GM12891 (cell line): ENCODE measurements around the gene RAD18.
A peak's percentile ranks its signal among the peaks of the same experiment; 100 is the strongest.

Source experiments
- DNase-seq: peaks from one replicate; pipeline ENCODE4 v3.0.0; 2011; ENCODE audit warnings: low spot score; ENCODE audit not compliant: insufficient read length
- FAIRE-seq: peaks from 2 replicates; lab custom pipeline; 2011; peaks lifted over from hg19 to GRCh38; lab: Jason Lieb, UNC
- PAX5 ChIP-seq: IDR thresholded peaks from 2 replicates; pipeline ENCODE4 v1.6.1; 2011; ENCODE audit warnings: low read length, moderate library complexity, mild to moderate bottlenecking; ENCODE audit not compliant: insufficient read depth, severe bottlenecking
- POLR2A ChIP-seq: IDR thresholded peaks from 2 replicates; pipeline ENCODE4 v1.6.1; 2011; ENCODE audit warnings: low read depth, low read length, control low read depth
- POLR2AphosphoS5 ChIP-seq: IDR thresholded peaks from 2 replicates; pipeline ENCODE4 v1.6.1; 2011; ENCODE audit warnings: low read depth, low read length, control low read depth
- POU2F2 ChIP-seq: IDR thresholded peaks from 2 replicates; pipeline ENCODE4 v1.6.1; 2011; ENCODE audit warnings: low read depth, mild to moderate bottlenecking, control low read depth, low read length, moderate library complexity
- SPI1 ChIP-seq: IDR thresholded peaks from 2 replicates; pipeline ENCODE4 v1.6.1; 2011; ENCODE audit warnings: low read depth, low read length, control low read depth
- TAF1 ChIP-seq: IDR thresholded peaks from 2 replicates; pipeline ENCODE4 v1.6.1; 2011; ENCODE audit warnings: low read depth, low read length, control low read depth

The RAD18 gene

DNA sequence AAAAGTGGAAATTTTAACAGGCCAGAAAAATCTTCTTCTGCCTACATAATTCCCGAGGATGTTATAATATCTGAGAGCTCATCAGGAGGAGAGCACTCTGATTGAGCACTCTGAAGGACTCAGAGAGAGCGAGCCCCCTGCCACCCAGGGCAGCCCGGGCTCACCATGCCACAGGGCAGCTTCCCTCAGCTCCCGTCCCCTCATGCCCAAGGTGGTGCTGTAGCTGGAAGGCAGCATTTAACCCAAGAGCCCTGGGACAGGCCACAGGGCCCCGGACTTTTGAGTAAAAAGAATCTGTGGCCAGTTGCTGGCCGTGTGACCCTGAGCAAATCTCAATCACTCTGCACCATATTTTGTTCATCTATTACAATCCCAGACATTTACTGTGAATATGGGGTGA is 23.5 kb upstream of the RAD18 start:
- no peak for FAIRE-seq
- no peak for DNase-seq
- TF ChIP-seq POLR2AphosphoS5 = no peak
- TF ChIP-seq POU2F2 = no peak
- no peak for TF ChIP-seq SPI1
- no peak for TF ChIP-seq PAX5
- TF ChIP-seq POLR2A = no peak
- no peak for TF ChIP-seq TAF1

DNA sequence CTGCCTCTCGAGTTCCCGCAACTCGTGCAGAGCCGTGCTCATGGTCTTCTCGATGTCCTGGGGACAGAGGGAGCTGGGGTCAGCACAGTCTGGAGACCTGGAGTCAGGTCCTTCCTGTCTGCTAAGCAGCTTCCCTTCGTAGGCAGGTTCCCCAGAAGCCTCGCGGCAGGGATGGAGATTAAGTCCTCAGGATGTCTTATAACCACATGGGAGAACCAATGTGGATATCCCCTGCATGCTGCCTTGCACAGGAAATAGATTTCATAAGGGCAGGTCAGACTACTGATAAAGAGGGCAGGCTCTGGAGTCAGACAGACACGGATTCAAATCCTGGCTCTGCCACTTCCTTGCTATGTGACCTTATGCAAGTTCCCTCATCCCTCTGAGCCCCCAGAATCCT is 22.6 kb upstream of the RAD18 start:
- DNase-seq = no peak
- no peak for TF ChIP-seq POLR2AphosphoS5
- TF ChIP-seq TAF1 = no peak
- TF ChIP-seq POU2F2 = no peak
- TF ChIP-seq SPI1 = no peak
- TF ChIP-seq POLR2A = no peak
- TF ChIP-seq PAX5 = no peak
- no peak for FAIRE-seq

DNA sequence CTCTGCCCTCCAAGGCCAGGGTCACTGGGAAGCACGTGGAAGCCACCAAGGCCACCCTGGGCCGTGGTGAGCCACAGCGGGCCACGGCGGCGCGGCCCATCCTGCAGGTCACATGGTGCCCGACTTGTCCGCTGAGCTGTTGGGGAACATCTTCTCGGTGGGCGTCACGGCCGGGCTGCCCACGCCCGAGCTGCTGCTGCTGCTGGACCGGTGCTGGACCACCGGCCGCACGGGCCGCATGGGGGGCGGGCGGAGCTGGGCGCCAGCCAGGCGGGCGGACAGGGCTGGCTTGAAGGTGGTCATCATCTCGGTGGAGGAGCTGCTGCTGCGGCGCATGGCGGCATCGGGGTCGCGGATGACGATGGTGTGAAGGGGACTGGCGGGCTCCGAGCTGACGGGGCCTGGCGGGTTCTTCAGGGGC is 22.1 kb upstream of the RAD18 start:
- DNase-seq (no peak), FAIRE-seq (no peak)
- no peak for TF ChIP-seq POLR2A
- no peak for TF ChIP-seq SPI1
- TF ChIP-seq PAX5 = no peak
- no peak for TF ChIP-seq TAF1
- no peak for TF ChIP-seq POU2F2
- no peak for TF ChIP-seq POLR2AphosphoS5

DNA sequence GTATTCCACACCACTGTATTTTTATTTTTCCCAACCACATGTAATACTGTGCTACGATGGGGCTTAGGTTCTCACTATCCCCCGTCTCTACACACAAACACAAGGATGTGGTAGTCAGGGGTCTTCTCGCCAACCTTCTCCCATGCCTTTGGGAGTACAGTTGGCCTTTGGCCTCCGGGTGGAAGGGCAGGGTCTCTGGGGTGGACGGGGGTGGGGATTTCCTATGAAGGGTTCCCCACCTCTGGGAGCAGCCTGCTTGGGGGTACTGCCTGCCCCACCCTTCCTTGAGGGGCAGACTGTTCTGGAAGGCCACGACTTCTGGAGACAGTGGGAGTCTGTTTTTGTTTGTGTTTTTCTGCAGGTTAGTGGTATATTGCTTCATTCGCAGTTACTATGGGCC is 21.3 kb upstream of the RAD18 start:
- no peak for FAIRE-seq

DNA sequence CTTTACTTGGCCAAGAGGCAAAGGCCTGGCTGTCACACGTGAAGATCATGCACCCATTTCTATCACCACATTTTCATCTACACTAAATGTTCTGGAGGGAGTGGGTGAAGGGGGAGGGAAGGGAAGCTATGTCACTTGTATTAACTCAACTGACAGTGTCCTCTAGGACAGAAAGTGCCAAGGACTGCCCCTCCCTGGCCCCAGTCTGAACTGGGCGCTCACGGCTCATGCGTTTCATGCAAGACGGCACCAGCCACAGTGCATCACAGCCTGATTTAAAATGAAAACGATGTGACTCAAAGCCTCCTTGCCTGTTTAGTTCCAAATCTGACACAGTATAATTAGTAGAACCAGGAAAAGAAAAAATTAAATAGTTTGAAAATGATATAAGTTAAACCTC is 20.8 kb upstream of the RAD18 start:
- FAIRE-seq (no peak), DNase-seq (no peak)
- TF ChIP-seq SPI1 (no peak), PAX5 (no peak), POLR2A (no peak), TAF1 (no peak), POU2F2 (no peak), POLR2AphosphoS5 (no peak)

More for the DNA sequence above, 21.3 kb upstream of the RAD18 start:
- TF ChIP-seq SPI1 (no peak), TAF1 (no peak), PAX5 (no peak), POLR2A (no peak), POU2F2 (no peak), POLR2AphosphoS5 (no peak)
- DNase-seq = no peak

DNA sequence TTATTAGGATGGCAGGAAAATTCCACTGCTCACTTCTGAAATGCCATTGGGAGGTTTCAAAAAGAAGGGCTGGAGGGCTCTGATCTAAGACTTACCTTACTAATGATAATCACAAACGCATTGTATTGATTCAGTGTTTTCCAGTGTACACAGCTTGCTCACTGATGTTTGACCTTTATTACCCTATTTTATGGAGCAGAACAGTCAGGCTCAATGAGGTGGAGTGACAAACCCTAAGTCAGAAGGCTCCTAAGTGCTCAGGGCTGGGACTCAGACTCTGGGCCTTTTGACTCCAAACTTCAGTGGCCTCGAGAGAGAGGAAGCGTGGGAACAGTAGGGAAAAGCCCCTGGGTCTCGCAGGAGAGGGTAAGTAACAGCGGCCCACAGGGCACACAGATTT is 20.3 kb upstream of the RAD18 start:
- DNase-seq = no peak
- FAIRE-seq = no peak
- TF ChIP-seq POLR2AphosphoS5 = no peak
- no peak for TF ChIP-seq TAF1
- TF ChIP-seq SPI1 = no peak

DNA sequence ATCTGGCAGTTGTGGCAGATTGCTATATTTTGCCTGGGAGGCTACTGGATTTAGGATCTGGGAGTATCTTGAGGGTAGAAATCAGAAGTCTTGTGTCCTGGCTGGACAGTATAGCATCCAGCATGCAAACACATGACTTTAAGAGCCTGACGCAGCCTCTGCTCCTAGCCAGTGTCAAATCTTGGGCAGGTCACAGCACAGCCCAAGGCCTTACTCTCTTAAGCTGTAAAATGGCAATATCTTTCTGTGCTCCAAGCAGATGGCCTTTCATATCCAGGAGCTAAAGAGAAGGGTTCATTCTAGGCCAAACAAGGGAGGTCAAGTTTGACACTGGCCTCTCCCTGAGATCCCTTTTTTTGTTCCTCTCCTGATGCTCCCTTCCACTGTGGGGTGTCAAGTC is 19.8 kb upstream of the RAD18 start:
- no peak for DNase-seq
- TF ChIP-seq POLR2AphosphoS5 (no peak), TAF1 (no peak)
- FAIRE-seq = no peak

DNA sequence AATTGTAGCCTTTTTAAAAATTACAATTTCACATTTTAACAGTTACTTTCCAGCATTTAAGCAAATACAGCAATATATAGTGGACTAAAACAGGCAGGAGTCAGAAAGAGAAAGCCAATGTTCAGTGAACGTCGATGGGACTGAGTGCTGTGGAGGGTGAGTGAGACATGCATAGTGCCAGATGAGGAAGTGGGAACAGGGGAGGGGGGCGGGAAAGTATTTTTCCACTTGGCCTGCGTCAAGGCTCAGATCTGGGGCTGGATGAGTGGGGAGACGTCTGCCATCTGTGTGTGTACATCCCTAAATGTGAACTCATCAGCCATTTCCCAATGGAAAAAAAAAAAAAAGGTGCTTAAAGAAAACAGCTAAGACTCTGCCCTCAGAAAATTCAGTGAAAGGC is 19.2 kb upstream of the RAD18 start:
- DNase-seq (no peak), FAIRE-seq (no peak)
- no peak for TF ChIP-seq POLR2A
- no peak for TF ChIP-seq PAX5
- peak; percentile 90 for TF ChIP-seq SPI1
- TF ChIP-seq POLR2AphosphoS5 = no peak
- no peak for TF ChIP-seq POU2F2
- no peak for TF ChIP-seq TAF1

DNA sequence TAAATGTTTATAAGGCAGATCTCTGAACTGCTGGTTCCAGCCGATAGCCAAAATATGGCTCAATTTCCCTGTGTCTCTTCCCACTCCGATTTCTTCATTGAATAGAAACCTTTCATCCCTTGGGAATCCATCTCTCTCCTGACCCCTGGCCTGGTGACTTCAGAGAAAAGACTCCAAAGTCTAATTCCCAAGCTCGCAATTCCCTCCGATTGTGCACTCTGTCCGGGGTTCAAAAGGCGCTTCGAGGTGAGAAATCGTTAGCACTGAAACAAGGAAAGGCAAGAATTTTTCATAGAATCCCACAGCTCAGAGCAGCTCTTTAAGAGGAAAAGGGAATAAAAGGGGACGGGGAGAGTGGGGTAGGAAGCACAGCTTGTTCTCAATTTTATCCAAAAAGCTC is 18.4 kb upstream of the RAD18 start:
- FAIRE-seq (no peak), DNase-seq (no peak)
- TF ChIP-seq PAX5 (no peak), POLR2AphosphoS5 (no peak), POLR2A (no peak), POU2F2 (no peak), SPI1 (no peak), TAF1 (no peak)

DNA sequence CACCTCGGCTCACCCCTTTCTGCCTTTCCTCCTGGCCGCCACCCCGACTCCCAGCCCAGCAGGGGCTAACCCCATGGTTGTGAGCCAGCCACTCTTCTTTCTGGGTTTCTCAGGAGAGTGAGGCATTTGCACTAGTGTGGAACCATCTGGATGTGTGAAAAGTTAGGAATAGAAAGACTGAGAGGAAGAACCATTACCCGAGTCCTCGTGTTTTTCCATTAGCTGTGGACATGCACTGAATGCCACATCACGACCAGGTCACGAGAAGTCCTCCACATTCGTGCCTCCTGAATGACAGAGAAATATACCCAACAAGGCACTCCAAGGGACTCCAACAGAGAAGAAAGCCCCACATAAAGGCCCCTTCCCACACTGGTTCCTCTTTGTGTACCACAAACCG is 18.0 kb upstream of the RAD18 start:
- FAIRE-seq (no peak), DNase-seq (no peak)
- TF ChIP-seq PAX5 (no peak), TAF1 (no peak), POU2F2 (no peak)

DNA sequence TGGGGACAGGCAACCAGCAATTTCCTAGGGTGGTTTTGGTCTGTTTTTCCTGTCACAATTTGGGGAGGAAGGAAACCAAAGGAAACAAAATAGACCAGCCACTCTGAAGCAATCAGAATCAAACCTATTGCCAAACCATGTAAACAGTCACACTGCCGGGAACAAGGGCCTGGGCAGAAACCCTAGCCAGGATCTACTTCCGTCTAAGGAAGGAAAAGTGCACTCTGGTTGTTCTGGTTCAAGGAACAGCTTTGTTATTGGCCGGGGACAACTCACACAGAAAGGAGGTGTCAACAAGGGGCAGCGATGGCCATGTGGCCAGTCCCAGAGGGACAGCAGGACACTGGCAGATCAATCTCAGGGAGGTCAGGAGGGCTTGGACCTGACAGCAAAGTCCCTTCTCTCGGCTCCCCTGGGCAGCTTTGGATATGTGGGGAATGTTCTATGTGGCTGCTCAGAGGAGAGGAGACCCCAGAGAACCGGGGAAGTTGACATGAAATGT is 17.5 kb upstream of the RAD18 start:
- FAIRE-seq (no peak), DNase-seq (no peak)
- TF ChIP-seq POU2F2 (no peak), POLR2AphosphoS5 (no peak), SPI1 (no peak), TAF1 (no peak), POLR2A (no peak)
